ENCODE measurements around the gene ARF6. TPM values are rescaled to one million over a fixed set of nuclear protein-coding genes. Genes with fewer than 3 reads are reported as not detected.
A peak's percentile ranks its signal among the peaks of the same experiment; 100 is the strongest.
"Not testable (repeated sequence)": the region's sequence is repeated elsewhere in the genome, so short reads cannot be mapped to it uniquely, and the experiment has no call there.

The ARF6 gene
- total RNA-seq, 1 donor from 2014 or later, result 31.5 TPM

GRCh38 chr14:49933704-49934103 is 40.8 kb downstream of the ARF6 start:
- H3K9me3 ChIP-seq, result no peaks in the 10 kb centered on the region
- no peaks in the 10 kb centered on the region for H3K27me3 ChIP-seq
- no peaks in the 10 kb centered on the region for H3K36me3 ChIP-seq
- H3K4me1 ChIP-seq, result no peaks in the 10 kb centered on the region
- no peak overlapping the region for H3K4me3 ChIP-seq
- H3K27ac ChIP-seq, result no peak overlapping the region
- no peak for DNase-seq (ENCODE audit: low spot score in 2 of 2)
- TF ChIP-seq CTCF (IDR thresholded peaks at IDR 0.05), result no peak
- intact Hi-C loops (cut with DNase I), result no loop called here

GRCh38 chr14:49934646-49935045 is 41.8 kb downstream of the ARF6 start:
- H3K27me3 ChIP-seq, result no peaks in the 10 kb centered on the region
- intact Hi-C loops (cut with DNase I), result no loop called here
- no peak overlapping the region for H3K27ac ChIP-seq
- no peaks in the 10 kb centered on the region for H3K4me1 ChIP-seq
- H3K9me3 ChIP-seq, result no peaks in the 10 kb centered on the region
- H3K4me3 ChIP-seq, result no peak overlapping the region
- no peak for TF ChIP-seq CTCF (IDR thresholded peaks at IDR 0.05)
- H3K36me3 ChIP-seq, result no peaks in the 10 kb centered on the region
- DNase-seq (ENCODE audit: low spot score in 2 of 2), result no peak

GRCh38 chr14:49935526-49935925 is 42.6 kb downstream of the ARF6 start:
- no peak overlapping the region for H3K4me3 ChIP-seq
- DNase-seq (ENCODE audit: low spot score in 2 of 2), result peak in 1 of 2 donors; percentile 5
- no peak for TF ChIP-seq CTCF (IDR thresholded peaks at IDR 0.05)
- no peaks in the 10 kb centered on the region for H3K4me1 ChIP-seq
- no peak overlapping the region for H3K27ac ChIP-seq
- H3K9me3 ChIP-seq, result no peaks in the 10 kb centered on the region
- intact Hi-C loops (cut with DNase I), result no loop called here
- H3K36me3 ChIP-seq, result no peaks in the 10 kb centered on the region
- H3K27me3 ChIP-seq, result no peaks in the 10 kb centered on the region

- H3K9me3 ChIP-seq; H3K27me3 ChIP-seq; H3K27ac ChIP-seq; H3K4me1 ChIP-seq; DNase-seq (ENCODE audit: low spot score in 2 of 2); intact Hi-C loops (cut with DNase I); H3K4me3 ChIP-seq; H3K36me3 ChIP-seq: not testable (repeated sequence)
These were observed 43.4 kb downstream of the ARF6 start for GRCh38 chr14:49936246-49936645.

- H3K4me1 ChIP-seq; H3K27me3 ChIP-seq; intact Hi-C loops (cut with DNase I); H3K27ac ChIP-seq; H3K4me3 ChIP-seq; H3K9me3 ChIP-seq; DNase-seq (ENCODE audit: low spot score in 2 of 2); H3K36me3 ChIP-seq: not testable (repeated sequence)
These were observed 44.0 kb downstream of the ARF6 start for GRCh38 chr14:49936882-49937281.

- H3K27me3 ChIP-seq; H3K4me1 ChIP-seq; H3K4me3 ChIP-seq; DNase-seq (ENCODE audit: low spot score in 2 of 2); H3K9me3 ChIP-seq; H3K27ac ChIP-seq; H3K36me3 ChIP-seq; intact Hi-C loops (cut with DNase I): not testable (repeated sequence)
These were observed 46.3 kb downstream of the ARF6 start for GRCh38 chr14:49939215-49939614.

- peak in 1 of 2 donors; percentile 53 for DNase-seq (ENCODE audit: low spot score in 2 of 2)
- H3K36me3 ChIP-seq, result no peaks in the 10 kb centered on the region
- no peaks in the 10 kb centered on the region for H3K4me1 ChIP-seq
- intact Hi-C loops (cut with DNase I), result no loop called here
- no peak overlapping the region for H3K4me3 ChIP-seq
- H3K27me3 ChIP-seq, result no peaks in the 10 kb centered on the region
- no peak overlapping the region for H3K27ac ChIP-seq
- H3K9me3 ChIP-seq, result no peaks in the 10 kb centered on the region
- no peak for TF ChIP-seq CTCF (IDR thresholded peaks at IDR 0.05)
These were observed 47.1 kb downstream of the ARF6 start for GRCh38 chr14:49939884-49940510.

Data from ascending aorta (tissue), 2 donors.